NCI-H2081 treated with DMSO at 0.1 percent for 48 hours (cell line): Measurements from ENCODE around the gene SLC25A26.
A peak's percentile ranks its signal among the peaks of the same experiment; 100 is the strongest.

Experiments used
- DNase-seq: peaks from one replicate; lab custom pipeline; 2025; lab: John Stamatoyannopoulos, UW

SLC25A26 gene

GRCh38 chr3:66396888-66397287 is 176.1 kb downstream of the SLC25A26 start:
- no peak for DNase-seq

- no peak for DNase-seq
Measured at GRCh38 chr3:66397745-66398144, 176.9 kb downstream of the SLC25A26 start.

- DNase-seq, result peak; percentile 64
Measured at GRCh38 chr3:66398228-66399025, 177.6 kb downstream of the SLC25A26 start.

GRCh38 chr3:66399529-66400232 is 178.9 kb downstream of the SLC25A26 start:
- no peak for DNase-seq

GRCh38 chr3:66400411-66401156 is 179.8 kb downstream of the SLC25A26 start:
- DNase-seq, result no peak

- no peak for DNase-seq
Measured at GRCh38 chr3:66401157-66401550, 180.4 kb downstream of the SLC25A26 start.

- no peak for DNase-seq
Measured at GRCh38 chr3:66401675-66402491, 181.1 kb downstream of the SLC25A26 start.

GRCh38 chr3:66402596-66403290 is 181.9 kb downstream of the SLC25A26 start:
- no peak for DNase-seq

- DNase-seq, result no peak
Measured at GRCh38 chr3:66403323-66403990, 182.7 kb downstream of the SLC25A26 start.

GRCh38 chr3:66404197-66404596 is 183.4 kb downstream of the SLC25A26 start:
- no peak for DNase-seq

GRCh38 chr3:66404903-66405700 is 184.3 kb downstream of the SLC25A26 start:
- no peak for DNase-seq

- DNase-seq, result no peak
Measured at GRCh38 chr3:66405701-66406091, 184.9 kb downstream of the SLC25A26 start.

- DNase-seq, result no peak
Measured at GRCh38 chr3:66406163-66406562, 185.4 kb downstream of the SLC25A26 start.

GRCh38 chr3:66406831-66407610 is 186.2 kb downstream of the SLC25A26 start:
- DNase-seq, result no peak

GRCh38 chr3:66407611-66408218 is 186.9 kb downstream of the SLC25A26 start:
- DNase-seq, result no peak

- no peak for DNase-seq
Measured at GRCh38 chr3:66409771-66410754, 189.3 kb downstream of the SLC25A26 start.

GRCh38 chr3:66410976-66411375 is 190.2 kb downstream of the SLC25A26 start:
- DNase-seq, result no peak
